Cardiac septum (tissue), 1 donor: Measurements from ENCODE around the gene GRHPR. TPM values are rescaled to one million over a fixed set of nuclear protein-coding genes. Genes with fewer than 3 reads are reported as not detected.

Experiments
- DNase-seq: peaks from one replicate; pipeline ENCODE4 v3.0.0-alpha.2; 2020; ENCODE audit warnings: low spot score
- intact Hi-C: fragments of 100-400 bp; cut with DNase I; formaldehyde crosslinking; loops from one replicate; pipeline ENCODE4 v1.14.0; 2022
- long read RNA-seq: library from polyadenylated mRNA; unstranded; transcript quantifications from one replicate; pipeline ENCODE4 v2.0.0, GENCODE V29; 2021
- total RNA-seq: library from RNA; stranded (reverse); fragmentation: NEBNext Ultra II Directional; extraction: Animal tissue kit (Norgen Biotek cat#: 25700); gene quantifications from one replicate; pipeline ENCODE4 v1.2.1, GENCODE V29; 2021
- donor health status: DM: no; HTN: no; CAD: no.

The GRHPR gene
- 102 TPM for total RNA-seq
- long read RNA-seq, full-length matches to known transcripts: 111 of 140 reads
- long read RNA-seq, partial matches to known transcripts: 20 of 140 reads
- long read RNA-seq, other reads (novel, unspliced or antisense): 9 of 140 reads

GRCh38 chr9:37422289-37423104 is at the start of gene GRHPR:
TSS of gene GRHPR (plus strand) at chr9:37422696. CDS start at chr9:37422751, 55 bp downstream.
- intact Hi-C loops: loop anchor here (5.0 to 10.0 kb wide), 2 partner anchors 45 to 152 kb away; partner anchors contain the start of genes FBXO10 and ZBTB5
- DNase-seq: peak; percentile 98

GRCh38 chr9:37372839-37373238 is 49.7 kb upstream of the GRHPR start:
- intact Hi-C loops: no loop called here
- DNase-seq: no peak

- no peak for DNase-seq
- intact Hi-C loops: no loop called here
Observed at GRCh38 chr9:37373621-37374020, 48.9 kb upstream of the GRHPR start.

- intact Hi-C loops: no loop called here
- no peak for DNase-seq
Observed at GRCh38 chr9:37374892-37375291, 47.6 kb upstream of the GRHPR start.

GRCh38 chr9:37377688-37378612 is 44.5 kb upstream of the GRHPR start:
- DNase-seq: no peak
- intact Hi-C loops: no loop called here

GRCh38 chr9:37378613-37379004 is 43.9 kb upstream of the GRHPR start:
- intact Hi-C loops: no loop called here
- no peak for DNase-seq

- intact Hi-C loops: no loop called here
- DNase-seq: no peak
Observed at GRCh38 chr9:37379835-37380234, 42.7 kb upstream of the GRHPR start.

- intact Hi-C loops: no loop called here
- no peak for DNase-seq
Observed at GRCh38 chr9:37380570-37380969, 41.9 kb upstream of the GRHPR start.

- intact Hi-C loops: no loop called here
- DNase-seq: no peak
Observed at GRCh38 chr9:37381094-37381741, 41.3 kb upstream of the GRHPR start.

- intact Hi-C loops: no loop called here
Observed at GRCh38 chr9:37382161-37382981, 40.1 kb upstream of the GRHPR start.

GRCh38 chr9:37382982-37383357 is 39.5 kb upstream of the GRHPR start:
- DNase-seq: no peak
- intact Hi-C loops: no loop called here

More at GRCh38 chr9:37382161-37382981, 40.1 kb upstream of the GRHPR start:
- DNase-seq: no peak

- intact Hi-C loops: no loop called here
- no peak for DNase-seq
Observed at GRCh38 chr9:37383393-37383792, 39.1 kb upstream of the GRHPR start.

- intact Hi-C loops: no loop called here
- no peak for DNase-seq
Observed at GRCh38 chr9:37383876-37384746, 38.4 kb upstream of the GRHPR start.

- intact Hi-C loops: no loop called here
- DNase-seq: no peak
Observed at GRCh38 chr9:37385286-37385685, 37.2 kb upstream of the GRHPR start.

GRCh38 chr9:37386988-37387387 is 35.5 kb upstream of the GRHPR start:
- no peak for DNase-seq
- intact Hi-C loops: no loop called here

- intact Hi-C loops: no loop called here
- no peak for DNase-seq
Observed at GRCh38 chr9:37390759-37391158, 31.7 kb upstream of the GRHPR start.

GRCh38 chr9:37392272-37392671 is 30.2 kb upstream of the GRHPR start:
- DNase-seq: no peak
- intact Hi-C loops: no loop called here

GRCh38 chr9:37395229-37395628 is 27.3 kb upstream of the GRHPR start:
- DNase-seq: no peak
- intact Hi-C loops: no loop called here
